Ureter (tissue), 1 donor: Measurements from ENCODE around the gene LRIT2. TPM values are rescaled to one million over a fixed set of nuclear protein-coding genes. Genes with fewer than 3 reads are reported as not detected.
"Not testable (repeated sequence)": the region's sequence is repeated elsewhere in the genome, so short reads cannot be mapped to it uniquely, and the experiment has no call there.

Experiments
- DNase-seq: peaks from one replicate; pipeline ENCODE4 v3.0.0-alpha.2; 2020; ENCODE audit warnings: low spot score
- total RNA-seq: library from RNA; stranded (reverse); gene quantifications from one replicate; pipeline ENCODE4 v1.2.4, GENCODE V29; 2023
- donor health status: DM: yes; HTN: yes; CAD: no.

The LRIT2 gene
- total RNA-seq, 1 donor from 2014 or later: not detected

GRCh38 chr10:84181631-84182030, 43.7 kb downstream of the LRIT2 start:
- DNase-seq: no peak

DNA sequence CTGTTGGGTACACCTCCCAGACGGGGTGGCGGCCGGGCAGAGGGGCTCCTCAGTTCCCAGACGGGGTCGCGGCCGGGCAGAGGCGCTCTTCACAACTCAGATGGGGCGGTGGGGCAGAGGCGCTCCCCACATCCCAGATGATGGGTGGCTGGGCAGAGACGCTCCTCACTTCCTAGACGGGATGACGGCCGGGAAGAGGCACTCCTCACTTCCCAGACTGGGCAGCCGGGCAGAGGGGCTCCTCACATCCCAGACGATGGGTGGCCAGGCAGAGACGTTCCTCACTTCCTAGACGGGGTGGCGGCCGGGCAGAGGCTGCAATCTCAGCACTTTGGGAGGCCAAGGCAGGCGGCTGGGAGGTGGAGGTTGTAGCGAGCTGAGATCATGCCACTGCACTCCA, 45.0 kb downstream of the LRIT2 start:
- not testable (repeated sequence) for DNase-seq

DNA sequence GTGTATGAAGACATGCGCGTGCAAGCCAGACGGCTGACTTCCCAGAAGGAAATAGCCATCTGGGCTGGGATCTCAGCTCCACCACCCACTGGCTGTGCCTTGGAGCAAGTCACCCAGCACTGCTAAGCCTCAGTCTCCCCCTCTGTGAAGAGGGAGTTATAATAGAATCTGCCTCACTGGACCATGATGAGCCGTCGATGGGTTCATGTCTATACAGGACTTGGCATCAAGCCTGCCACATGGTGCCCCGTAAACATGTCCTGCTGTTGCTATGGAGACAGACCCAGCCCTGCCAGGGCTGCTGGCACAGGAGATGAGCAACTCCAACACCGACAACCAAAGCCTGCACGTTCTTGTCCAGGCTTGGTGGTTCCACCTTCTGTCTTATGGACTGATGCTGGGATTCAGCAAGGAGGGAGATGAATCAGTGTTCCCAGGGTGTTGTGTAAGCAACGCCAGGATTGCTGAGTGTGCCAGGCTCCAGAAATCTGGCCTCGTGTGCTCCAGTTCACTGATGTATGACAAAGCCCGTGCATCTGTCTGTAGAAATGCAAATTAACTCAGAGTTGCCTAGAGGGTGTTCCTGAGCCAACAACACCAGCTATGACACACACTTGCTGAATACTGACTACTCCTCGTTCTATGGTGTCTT, 46.2 kb downstream of the LRIT2 start:
- peak; percentile 68 for DNase-seq

DNA sequence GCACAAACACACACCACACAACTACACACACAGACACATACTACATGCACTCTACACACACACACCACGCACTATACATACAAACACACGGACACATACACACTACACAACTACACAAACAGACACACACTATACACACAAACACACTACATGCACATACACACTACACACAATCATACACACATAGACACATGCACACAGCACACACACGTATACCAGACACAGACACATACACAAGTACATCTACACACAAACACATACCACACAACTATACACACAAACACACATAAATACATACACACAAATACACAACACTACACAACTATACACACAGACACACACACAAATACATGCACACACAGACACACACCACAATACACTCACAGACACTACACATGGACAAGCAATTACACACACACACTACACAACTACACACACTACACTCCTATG, 47.2 kb downstream of the LRIT2 start:
- DNase-seq: no peak

DNA sequence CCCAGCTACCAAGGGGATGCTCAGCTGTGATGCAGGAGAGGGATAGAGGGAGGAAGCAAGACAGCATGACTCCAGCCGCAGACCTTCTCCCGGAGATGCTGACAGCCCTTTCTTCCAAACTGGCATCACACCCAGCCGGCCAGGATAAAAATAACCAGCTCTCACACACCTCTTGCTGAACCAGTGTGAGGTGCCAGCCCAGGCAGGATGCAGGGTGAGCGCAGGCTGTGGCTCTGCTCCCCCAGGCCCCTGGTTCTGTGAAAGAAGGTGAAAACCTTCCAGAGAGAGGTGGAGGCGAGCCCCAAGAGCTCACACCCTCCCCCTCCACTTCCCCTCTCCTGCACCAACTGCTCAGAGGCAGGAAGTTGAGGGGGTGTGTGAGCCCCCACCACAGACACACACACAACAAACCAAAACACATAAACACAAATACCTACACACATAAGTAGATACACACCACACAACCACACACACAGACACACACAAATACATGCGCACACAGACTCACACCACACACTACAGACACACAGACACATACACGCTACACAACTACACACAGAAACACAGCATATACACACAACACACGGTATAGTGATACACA, 47.7 kb downstream of the LRIT2 start:
- no peak for DNase-seq

DNA sequence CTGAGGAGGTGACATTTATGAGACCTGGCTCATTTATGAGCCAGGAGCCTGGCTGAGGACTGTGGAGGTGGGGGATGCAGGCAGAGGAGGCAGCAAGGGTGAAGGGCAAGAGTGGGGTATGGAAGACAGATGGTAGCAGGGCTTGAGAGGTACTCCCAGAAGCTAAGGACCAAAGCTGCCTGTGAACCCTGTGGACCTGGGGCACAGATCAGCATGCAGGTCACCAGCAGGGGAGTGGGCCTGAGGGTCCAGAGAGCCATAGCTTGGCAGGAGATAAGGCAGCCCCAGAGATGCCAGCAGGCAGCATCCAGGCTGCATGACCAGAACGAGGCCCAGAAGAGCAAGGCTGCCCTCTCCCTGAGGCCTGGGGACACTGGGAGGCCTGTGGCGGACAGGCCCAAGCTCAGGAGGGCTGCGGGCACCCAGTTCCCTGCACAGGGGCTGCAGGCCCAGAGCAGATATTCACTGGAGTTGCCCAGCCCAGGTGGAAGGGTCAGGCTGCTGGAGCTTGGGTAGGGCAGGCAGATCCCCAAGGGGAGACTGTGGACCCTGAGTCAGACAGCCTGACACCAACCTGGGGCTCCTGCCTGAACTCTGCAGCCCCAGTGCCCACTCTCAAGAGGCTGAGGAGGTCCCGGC, 48.4 kb downstream of the LRIT2 start:
- peak; percentile 5 for DNase-seq

GRCh38 chr10:84176351-84176750, 49.0 kb downstream of the LRIT2 start:
- DNase-seq: peak; percentile 41

DNA sequence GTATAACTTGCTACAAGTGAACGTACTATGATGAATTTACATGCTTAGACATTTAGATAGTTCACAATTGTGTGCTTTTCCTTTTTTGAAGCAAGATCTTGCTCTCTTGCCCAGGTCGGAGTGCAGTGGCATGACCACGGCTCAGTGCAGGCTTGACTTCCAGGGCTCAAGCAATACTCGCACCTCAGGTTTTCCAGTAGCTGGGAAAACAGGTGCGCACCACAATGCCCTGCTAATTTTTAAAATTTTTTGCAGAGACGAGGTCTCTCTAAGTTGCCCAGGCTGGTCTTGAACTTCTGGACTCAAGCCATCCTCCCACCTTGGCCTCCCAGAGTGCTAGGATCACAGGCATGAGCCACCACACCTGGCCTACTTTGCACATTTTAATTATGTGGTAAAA, 49.9 kb downstream of the LRIT2 start:
- no peak for DNase-seq

DNA sequence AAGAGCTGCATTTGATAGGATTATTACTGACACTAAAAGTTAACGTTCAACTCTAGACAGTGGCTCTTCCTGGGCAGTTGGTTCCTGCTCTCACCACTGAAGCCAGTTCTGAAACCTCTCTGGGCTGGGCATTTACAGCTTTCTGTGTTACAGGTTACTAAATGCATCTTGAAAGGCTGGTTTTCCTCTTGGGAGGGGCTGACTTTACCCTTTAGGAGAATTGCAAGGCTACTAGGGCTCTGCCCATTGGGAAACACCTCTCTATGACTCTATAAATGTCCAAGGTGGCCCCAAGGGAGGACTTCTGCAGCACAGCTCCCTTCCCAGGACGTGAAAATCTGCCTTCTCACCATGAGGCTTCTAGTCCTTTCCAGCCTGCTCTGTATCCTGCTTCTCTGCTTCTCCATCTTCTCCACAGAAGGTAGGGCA, 51.8 kb downstream of the LRIT2 start, which contains the start of gene GPR15LG:
TSS of gene GPR15LG (plus strand) at position 301 of the 429 bp plus-strand sequence. CDS start at position 352, 51 bp downstream.
- no peak for DNase-seq

DNA sequence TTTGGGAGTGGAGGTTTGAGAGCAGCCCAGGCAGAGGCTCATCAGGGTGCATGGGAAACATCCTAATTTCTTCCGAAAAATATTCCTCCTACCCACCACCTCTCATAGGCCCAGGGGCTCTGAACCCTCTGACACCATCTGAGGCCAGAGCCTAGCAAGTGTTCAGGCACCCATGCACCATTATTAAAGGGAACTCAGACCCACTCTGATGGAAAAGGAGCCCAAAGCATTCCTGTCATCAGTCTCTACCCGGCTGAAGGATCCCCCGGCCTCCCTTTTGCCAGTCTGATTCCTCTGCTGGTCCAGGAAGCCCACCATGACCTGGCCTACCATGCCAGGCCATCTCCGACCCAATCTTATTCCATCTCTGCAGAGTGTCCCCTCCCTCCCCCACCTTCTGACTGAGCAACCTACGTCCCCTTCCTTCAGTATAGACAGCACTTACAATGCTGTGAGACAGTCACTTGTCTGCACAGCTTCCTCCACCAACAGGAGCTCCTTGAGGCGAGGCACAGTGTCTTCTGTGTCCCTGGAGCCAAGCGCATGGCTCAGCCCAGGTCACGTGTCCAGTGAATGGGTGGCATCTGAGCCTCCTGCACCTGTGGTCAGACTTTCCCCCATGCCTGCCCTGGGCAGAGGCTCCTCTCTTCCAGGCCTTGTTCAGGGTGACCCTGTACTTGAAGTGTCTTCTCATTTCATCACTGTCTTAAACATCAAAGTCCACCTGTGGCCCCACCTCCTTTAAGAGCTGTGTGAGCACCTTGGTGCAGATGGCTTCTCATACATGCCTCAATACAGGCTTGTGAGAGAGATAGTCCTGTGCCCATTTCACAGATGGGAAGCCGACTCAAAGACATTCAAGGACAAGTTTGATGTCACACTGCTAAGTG, 52.6 kb downstream of the LRIT2 start:
- no peak for DNase-seq

GRCh38 chr10:84171700-84172466, 53.5 kb downstream of the LRIT2 start:
- DNase-seq: not testable (repeated sequence)

DNA sequence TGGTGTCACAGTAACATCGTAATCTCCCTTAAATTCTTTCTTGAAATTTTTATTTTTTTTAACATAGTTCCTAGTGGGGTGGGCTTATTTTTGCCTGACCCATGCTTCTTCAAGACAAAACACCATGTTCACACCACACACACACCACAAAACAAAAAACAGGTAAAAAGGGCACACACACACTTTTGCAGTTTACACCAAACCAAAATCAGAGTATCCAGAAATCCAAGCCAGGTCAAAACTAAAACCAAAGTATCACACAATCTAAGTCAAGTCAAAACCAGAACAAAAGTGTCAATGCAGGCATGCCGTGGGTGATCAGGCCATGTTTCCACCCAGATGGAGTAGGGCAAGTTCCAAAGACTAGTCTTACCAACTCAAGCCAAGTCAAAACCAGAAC, 54.1 kb downstream of the LRIT2 start:
- not testable (repeated sequence) for DNase-seq

Other genes with a start within 250 kb of the LRIT2 start
- 108 TPM for gene GHITM, start 86.0 kb downstream of the LRIT2 start, total RNA-seq
- 29.2 TPM for gene GPR15LG, start 51.7 kb downstream of the LRIT2 start, total RNA-seq
- gene CDHR1, start 31.0 kb downstream of the LRIT2 start, total RNA-seq: 1.5 TPM
- gene LRIT1, start 16.0 kb upstream of the LRIT2 start, total RNA-seq: not detected
- not detected for gene RGR, start 19.5 kb upstream of the LRIT2 start, total RNA-seq
- 75.4 TPM for gene CCSER2, start 103.0 kb upstream of the LRIT2 start, total RNA-seq